Neural progenitor cell (in vitro differentiated cells): Measurements from ENCODE around the gene SEMA4A. TPM values are rescaled to one million over a fixed set of nuclear protein-coding genes. Genes with fewer than 3 reads are reported as not detected.
A peak's percentile ranks its signal among the peaks of the same experiment; 100 is the strongest.

Source experiments
- DNase-seq: peaks from one replicate; pipeline ENCODE4 v3.0.0-alpha.2; 2016; ENCODE audit warnings: low spot score
- H2AFZ ChIP-seq: fragments of 200-600 bp; sonication (generic); replicated peaks from 2 replicates; pipeline ENCODE4 v1.6.1; 2016; ENCODE audit warnings: antibody characterized with exemption
- H3F3A ChIP-seq: fragments of 200-600 bp; sonication (generic); 2 replicates; pipeline ENCODE4 v1.6.1; 2016; ENCODE audit warnings: antibody characterized with exemption, low read depth
- H3K27ac ChIP-seq: fragments of 200-600 bp; sonication (generic); 2 replicates; pipeline ENCODE4 v1.5.1; 2016; ENCODE audit warnings: mild to moderate bottlenecking
- H3K27me3 ChIP-seq: fragments of 200-600 bp; sonication (generic); 2 replicates; pipeline ENCODE4 v1.6.1; 2016; ENCODE audit warnings: mild to moderate bottlenecking, moderate library complexity
- H3K36me3 ChIP-seq: fragments of 200-600 bp; sonication (generic); 2 replicates; pipeline ENCODE4 v1.5.1; 2016
- H3K4me1 ChIP-seq: fragments of 200-600 bp; sonication (generic); 2 replicates; pipeline ENCODE4 v1.6.1; 2016; ENCODE audit warnings: mixed run types
- H3K4me2 ChIP-seq: fragments of 200-600 bp; sonication (generic); 2 replicates; pipeline ENCODE4 v1.6.1; 2016
- H3K4me3 ChIP-seq: fragments of 200-600 bp; sonication (generic); 2 replicates; pipeline ENCODE4 v1.5.1; 2016
- H3K79me2 ChIP-seq: fragments of 200-600 bp; sonication (generic); 2 replicates; pipeline ENCODE4 v1.6.1; 2016; ENCODE audit warnings: low read depth
- H3K9ac ChIP-seq: fragments of 200-600 bp; sonication (generic); 2 replicates; pipeline ENCODE4 v1.6.1; 2016
- H3K9me3 ChIP-seq: fragments of 200-600 bp; sonication (generic); 2 replicates; pipeline ENCODE4 v1.5.1; 2016; ENCODE audit warnings: low read depth
- H4K20me1 ChIP-seq: fragments of 200-600 bp; sonication (generic); 2 replicates; pipeline ENCODE4 v1.6.1; 2016; ENCODE audit warnings: low read depth
- H3K27ac Mint-ChIP-seq: 3 replicates; pipeline ENCODE4 v1.8.0; 2021; ENCODE audit warnings: mixed read lengths
- H3K27me3 Mint-ChIP-seq: 2 replicates; pipeline ENCODE4 v1.8.0; 2022; ENCODE audit warnings: low read depth, mild to moderate bottlenecking, inconsistent platforms, moderate library complexity, mixed read lengths; ENCODE audit not compliant: insufficient read depth
- H3K36me3 Mint-ChIP-seq: 3 replicates; pipeline ENCODE4 v1.8.0; 2021; ENCODE audit warnings: mixed read lengths
- H3K4me1 Mint-ChIP-seq: 3 replicates; pipeline ENCODE4 v1.8.0; 2021; ENCODE audit warnings: mixed read lengths
- H3K4me3 Mint-ChIP-seq: 3 replicates; pipeline ENCODE4 v1.8.0; 2021; ENCODE audit warnings: mild to moderate bottlenecking, moderate library complexity, mixed read lengths
- H3K9me3 Mint-ChIP-seq: 3 replicates; pipeline ENCODE4 v1.8.0; 2020; ENCODE audit warnings: mixed read lengths
- CTCF ChIP-seq: fragments of 200-600 bp; sonication (generic); IDR thresholded peaks from 2 replicates; pipeline ENCODE4 v1.5.1; 2017; ENCODE audit warnings: antibody characterized with exemption, mild to moderate bottlenecking
- EZH2 ChIP-seq: fragments of 200-600 bp; sonication (generic); IDR thresholded peaks from 2 replicates; pipeline ENCODE4 v1.6.1; 2017; ENCODE audit warnings: antibody characterized with exemption, mild to moderate bottlenecking, moderate library complexity
- EZH2phosphoT487 ChIP-seq: fragments of 200-600 bp; sonication (generic); IDR thresholded peaks from 2 replicates; pipeline ENCODE4 v1.6.1; 2017; ENCODE audit warnings: antibody characterized with exemption
- total RNA-seq: library from RNA; depleted of rRNA; stranded (reverse); fragments of >200 nt; gene quantifications from 2 replicates; pipeline ENCODE4 v1.2.3, GENCODE V29; 2015; ENCODE audit warnings: low replicate concordance

Gene SEMA4A
- total RNA-seq, 1 donor from 2014 or later: 0.69 TPM

- Histone ChIP-seq H3K4me3 (no peak overlapping the region), H3K27me3 (no peaks in the 10 kb centered on the region), H4K20me1 (peaks cover 100% of the 10 kb centered on the region), H3K9ac (no peak overlapping the region), H3K79me2 (peaks cover 33% of the 10 kb centered on the region), H2AFZ (no peak overlapping the region), H3K36me3 (no peaks in the 10 kb centered on the region), H3K4me1 (peaks cover 26% of the 10 kb centered on the region), H3K27ac (no peak overlapping the region), H3K4me2 (no peak overlapping the region), H3K9me3 (no peaks in the 10 kb centered on the region), H3F3A (peaks cover 38% of the 10 kb centered on the region)
- Mint-ChIP-seq H3K4me1 (peaks cover 47% of the 10 kb centered on the region), H3K36me3 (peaks cover 8% of the 10 kb centered on the region), H3K27me3 (peaks cover 9% of the 10 kb centered on the region), H3K4me3 (no peak overlapping the region), H3K27ac (peak overlapping the region; percentile 29), H3K9me3 (no peaks in the 10 kb centered on the region)
- no peak for DNase-seq
- TF ChIP-seq EZH2: no peak
- TF ChIP-seq EZH2phosphoT487: no peak
- TF ChIP-seq CTCF: no peak
Observed at GRCh38 chr1:156121457-156121856, 31.9 kb upstream of the SEMA4A start.

- peaks cover 45% of the 10 kb centered on the region for H3K4me1 Mint-ChIP-seq
- Histone ChIP-seq H3K36me3 (no peaks in the 10 kb centered on the region), H3K9me3 (no peaks in the 10 kb centered on the region), H3K4me3 (no peak overlapping the region), H3K9ac (no peak overlapping the region), H3K4me1 (peaks cover 26% of the 10 kb centered on the region), H3K27ac (no peak overlapping the region), H3K4me2 (peak overlapping the region; percentile 37), H3K79me2 (peaks cover 29% of the 10 kb centered on the region), H3K27me3 (no peaks in the 10 kb centered on the region), H2AFZ (no peak overlapping the region), H4K20me1 (peaks cover 100% of the 10 kb centered on the region), H3F3A (peaks cover 38% of the 10 kb centered on the region)
- no peak for DNase-seq
- peaks cover 9% of the 10 kb centered on the region for H3K27me3 Mint-ChIP-seq
- TF ChIP-seq EZH2phosphoT487: no peak
- no peak for TF ChIP-seq CTCF
- no peak for TF ChIP-seq EZH2
- H3K9me3 Mint-ChIP-seq: no peaks in the 10 kb centered on the region
- peaks cover 8% of the 10 kb centered on the region for H3K36me3 Mint-ChIP-seq
- no peak overlapping the region for H3K4me3 Mint-ChIP-seq
- no peak overlapping the region for H3K27ac Mint-ChIP-seq
Observed at GRCh38 chr1:156122086-156122485, 31.3 kb upstream of the SEMA4A start.

- peaks cover 26% of the 10 kb centered on the region for H3K4me1 ChIP-seq
- peak overlapping the region; percentile 79 for H3K27ac Mint-ChIP-seq
- DNase-seq: peak; percentile 29
- TF ChIP-seq EZH2phosphoT487 (no peak), EZH2 (no peak), CTCF (no peak)
- no peaks in the 10 kb centered on the region for H3K36me3 ChIP-seq
- H3K27me3 ChIP-seq: no peaks in the 10 kb centered on the region
- peak overlapping the region; percentile 63 for H3K4me3 Mint-ChIP-seq
- peaks cover 10% of the 10 kb centered on the region for H3K36me3 Mint-ChIP-seq
- H3K4me3 ChIP-seq: no peak overlapping the region
- H3F3A ChIP-seq: peaks cover 38% of the 10 kb centered on the region
- H3K9ac ChIP-seq: no peak overlapping the region
- H3K79me2 ChIP-seq: peaks cover 27% of the 10 kb centered on the region
- peaks cover 49% of the 10 kb centered on the region for H3K4me1 Mint-ChIP-seq
- peak overlapping the region; percentile 37 for H3K4me2 ChIP-seq
- peak overlapping the region; percentile 64 for H3K27ac ChIP-seq
- no peaks in the 10 kb centered on the region for H3K9me3 ChIP-seq
- H2AFZ ChIP-seq: no peak overlapping the region
- H3K9me3 Mint-ChIP-seq: no peaks in the 10 kb centered on the region
- peaks cover 98% of the 10 kb centered on the region for H4K20me1 ChIP-seq
- peaks cover 9% of the 10 kb centered on the region for H3K27me3 Mint-ChIP-seq
Observed at GRCh38 chr1:156122519-156123355, 30.6 kb upstream of the SEMA4A start.
